GM18519 (cell line): ENCODE measurements around the gene FAM210A.

ENCODE experiments used
- ATAC-seq: cut with Tn5 transposase; IDR thresholded peaks from one replicate; pipeline ENCODE4 v1.9.1; 2021; ENCODE audit warnings: mild to moderate bottlenecking, moderate library complexity; ENCODE audit not compliant: unreplicated experiment, low FRiP score

The FAM210A gene

DNA sequence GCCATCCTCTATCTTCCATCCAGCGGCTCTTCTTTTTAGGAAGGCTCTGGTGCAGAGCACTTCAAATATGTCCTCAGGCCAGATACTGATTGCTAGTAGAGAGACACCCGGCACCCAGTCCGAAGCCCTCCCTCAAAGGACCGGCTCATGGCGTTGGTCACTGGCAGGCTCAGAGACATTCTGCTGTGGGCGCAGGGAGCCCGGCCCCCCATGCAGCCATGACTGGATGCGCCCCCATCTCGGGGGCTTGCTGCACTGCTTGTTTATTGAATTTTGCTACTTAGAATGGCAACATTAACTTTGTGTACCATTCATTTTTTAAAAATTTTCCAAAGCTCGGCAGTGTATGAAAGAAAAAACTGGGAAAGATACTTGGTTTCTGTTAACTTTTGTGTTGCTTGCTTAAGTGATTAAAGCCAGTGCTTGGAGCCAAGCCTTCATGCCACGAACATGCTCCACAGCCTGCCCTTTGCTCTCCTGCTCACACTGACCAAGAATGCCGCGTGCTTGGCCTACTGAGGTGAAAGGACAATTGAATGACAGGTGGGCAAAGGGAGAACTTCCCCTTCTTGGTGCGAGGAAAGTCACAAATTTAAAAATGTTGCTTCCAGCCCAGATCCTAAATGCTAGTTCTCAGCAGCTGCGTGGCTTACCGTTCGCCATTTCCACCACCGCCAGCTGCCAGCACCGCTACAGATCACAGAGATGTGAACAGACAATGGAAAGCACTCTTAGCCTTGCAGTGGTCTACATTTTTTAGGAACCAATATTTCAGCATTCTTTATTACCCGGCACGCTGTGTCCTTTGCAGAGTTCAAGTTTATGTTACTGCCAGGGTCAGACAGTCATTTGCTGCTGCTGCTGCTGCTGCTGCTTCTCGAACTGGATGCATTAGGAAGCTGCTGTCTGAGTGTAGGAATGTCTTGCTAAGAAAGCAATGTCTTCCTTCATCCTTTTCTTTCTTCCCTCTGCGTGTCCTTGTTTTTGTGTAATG is 76.7 kb downstream of the FAM210A start:
- ATAC-seq: no peak

DNA sequence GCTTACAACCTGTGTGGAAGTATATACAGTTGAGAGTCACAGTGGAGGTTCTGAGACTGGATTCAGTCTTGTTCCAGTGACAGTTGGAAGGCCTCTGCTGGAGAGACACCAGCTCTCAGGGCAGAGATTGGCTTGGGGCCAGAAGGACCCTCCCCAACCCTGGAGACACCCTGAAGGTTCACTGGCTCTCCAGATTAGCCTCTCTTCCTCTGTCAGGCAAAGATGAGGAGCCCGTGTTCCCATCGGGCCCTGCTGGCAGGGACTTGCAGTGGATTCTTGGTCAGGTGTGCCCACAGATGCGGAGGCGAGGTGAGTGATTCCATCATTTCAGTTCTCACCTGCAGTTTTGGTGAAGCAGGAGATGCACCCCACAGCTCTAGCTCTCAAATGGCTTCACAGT is 78.6 kb downstream of the FAM210A start:
- ATAC-seq: no peak

DNA sequence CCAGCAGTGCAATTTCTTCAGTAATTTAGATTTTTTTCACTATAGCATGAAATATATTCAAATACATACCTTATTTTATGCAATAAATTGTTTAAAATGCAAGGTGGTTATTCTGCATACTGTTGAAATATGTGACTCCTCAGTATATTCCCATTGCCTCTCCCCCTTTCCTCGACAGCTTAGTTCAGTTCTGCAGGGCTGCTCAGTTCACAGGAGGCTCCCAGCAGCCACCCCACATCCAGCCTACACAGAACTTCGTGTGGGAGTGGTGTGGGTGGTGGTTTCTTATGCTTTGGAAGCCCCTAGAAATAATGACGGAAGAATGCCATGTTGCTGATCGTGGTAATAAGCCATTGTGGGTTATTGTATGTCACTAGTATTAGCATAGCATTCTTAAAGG is 79.7 kb downstream of the FAM210A start:
- no peak for ATAC-seq

DNA sequence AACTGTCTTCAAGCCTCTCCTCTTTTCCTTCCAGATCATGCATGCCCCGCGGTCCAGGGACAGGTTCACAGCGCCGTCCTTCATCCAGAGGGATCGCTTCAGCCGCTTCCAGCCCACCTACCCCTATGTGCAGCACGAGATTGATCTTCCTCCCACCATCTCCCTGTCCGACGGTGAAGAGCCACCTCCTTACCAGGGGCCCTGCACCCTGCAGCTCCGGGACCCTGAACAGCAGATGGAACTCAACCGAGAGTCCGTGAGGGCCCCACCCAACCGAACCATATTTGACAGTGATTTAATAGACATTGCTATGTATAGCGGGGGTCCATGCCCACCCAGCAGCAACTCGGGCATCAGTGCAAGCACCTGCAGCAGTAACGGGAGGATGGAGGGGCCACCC is 81.3 kb downstream of the FAM210A start:
- no peak for ATAC-seq

DNA sequence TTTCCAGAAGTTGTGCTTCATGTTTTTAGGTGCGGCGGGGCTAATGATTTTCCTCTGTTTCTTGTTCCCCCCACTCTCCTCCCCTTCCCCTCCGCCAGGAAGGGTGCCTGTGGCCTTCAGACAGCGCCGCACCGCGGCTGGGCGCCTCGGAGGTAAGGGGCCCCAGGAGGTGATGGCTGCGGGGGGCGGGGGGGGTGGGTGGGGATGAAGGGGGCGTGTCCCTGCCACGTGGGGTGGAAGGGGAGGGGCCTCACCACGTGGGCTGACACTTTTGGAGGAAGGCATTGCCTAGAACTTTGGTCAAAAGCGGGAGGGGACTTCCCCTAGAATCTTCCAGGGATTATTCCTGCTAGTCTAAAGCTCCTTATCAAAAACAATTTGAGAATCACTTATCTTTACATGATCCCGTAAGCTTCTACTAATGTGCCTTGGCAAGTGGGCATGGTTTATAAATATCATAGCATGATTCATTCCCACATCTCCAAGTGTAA is 83.1 kb downstream of the FAM210A start:
- ATAC-seq: no peak

DNA sequence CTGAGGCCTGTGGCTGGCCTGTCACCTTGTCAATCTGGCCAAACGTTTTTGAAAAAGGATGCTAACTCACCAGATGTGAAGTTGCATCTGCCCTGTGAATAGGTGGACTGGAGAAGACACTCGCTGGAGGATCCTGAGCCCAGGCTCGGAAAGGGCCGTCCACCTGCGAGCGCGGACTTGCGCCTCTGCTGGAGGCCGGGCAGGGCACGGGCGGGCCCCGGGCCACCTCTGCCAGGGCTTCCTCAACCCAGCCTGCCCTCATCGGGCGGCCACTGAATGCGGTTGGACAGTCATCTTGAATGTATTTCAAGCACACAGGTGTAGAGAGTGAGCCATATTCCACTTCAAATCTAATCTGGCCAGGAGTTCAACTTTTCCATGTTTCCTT is 83.9 kb downstream of the FAM210A start:
- no peak for ATAC-seq

DNA sequence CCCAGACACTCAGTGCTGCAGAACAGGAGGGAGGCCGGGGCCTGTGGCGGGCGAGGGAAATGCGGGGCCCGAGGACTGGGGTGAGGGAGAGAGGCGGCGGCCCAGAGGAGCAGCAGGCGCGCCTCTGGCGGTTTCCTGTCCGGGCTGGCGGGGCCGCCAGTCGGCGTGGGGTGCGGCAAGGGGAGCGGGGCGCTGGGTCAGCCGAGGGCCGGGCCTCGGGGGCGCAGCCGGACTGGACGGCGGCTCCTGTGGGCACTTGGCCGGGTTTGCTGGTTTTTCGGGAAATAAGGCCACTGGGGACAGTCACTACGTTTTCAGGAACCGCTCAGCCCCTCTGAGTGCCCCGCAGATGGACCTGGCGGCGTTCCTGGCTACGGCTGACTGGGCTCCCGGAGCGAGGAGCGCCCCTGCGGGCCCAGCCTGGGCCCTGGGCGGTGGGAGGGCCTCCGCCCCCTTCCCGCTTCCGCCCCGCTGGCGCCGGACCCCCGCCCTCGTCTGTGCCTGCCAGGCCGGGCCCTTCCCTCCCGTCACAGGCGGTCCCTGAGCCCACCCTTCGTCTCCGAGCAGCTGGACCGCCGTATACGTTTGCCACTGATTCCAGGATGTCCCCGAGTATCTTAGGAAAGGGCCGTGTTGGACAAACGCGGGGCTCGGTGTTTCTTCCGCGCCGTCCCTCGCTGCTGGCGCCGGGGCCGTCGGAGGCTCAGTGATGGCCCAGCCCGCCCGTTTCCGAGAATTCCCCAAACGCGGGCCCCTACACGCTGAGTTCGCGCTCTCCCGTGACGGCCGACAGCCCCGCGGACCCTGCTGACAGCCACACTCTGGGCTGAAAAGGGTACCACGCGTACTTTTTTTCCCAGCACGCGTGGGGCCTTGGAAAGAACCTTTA is 84.6 kb downstream of the FAM210A start:
- ATAC-seq: no peak

DNA sequence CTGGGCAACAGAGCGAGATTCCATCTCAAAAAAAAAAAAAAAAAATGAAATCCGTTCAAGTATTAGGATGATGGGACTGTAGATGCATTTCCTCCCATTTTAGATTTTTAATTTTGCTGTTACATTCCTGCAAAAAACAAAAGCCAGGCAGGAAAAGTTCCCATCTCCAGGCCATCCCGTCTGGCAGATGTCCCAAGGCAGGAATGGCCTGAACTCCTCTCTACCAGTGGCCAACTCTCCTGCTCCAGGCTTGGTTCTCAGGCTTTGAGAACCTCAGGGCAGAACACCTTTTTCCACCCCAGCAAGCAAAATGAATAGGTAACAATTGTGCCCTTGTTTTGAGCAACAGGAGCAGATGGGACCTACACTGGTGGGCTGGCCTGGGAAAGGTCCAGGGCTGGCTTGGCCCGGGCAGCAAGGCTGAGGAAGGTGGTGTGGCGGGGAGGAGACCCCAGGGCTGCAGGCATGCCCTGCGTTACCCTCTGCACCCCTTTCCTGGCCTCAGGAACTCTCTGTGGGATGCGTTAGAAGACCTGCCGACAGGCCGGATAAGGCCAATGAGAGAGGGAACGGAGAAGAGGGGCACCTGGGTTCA is 86.0 kb downstream of the FAM210A start:
- ATAC-seq: no peak

DNA sequence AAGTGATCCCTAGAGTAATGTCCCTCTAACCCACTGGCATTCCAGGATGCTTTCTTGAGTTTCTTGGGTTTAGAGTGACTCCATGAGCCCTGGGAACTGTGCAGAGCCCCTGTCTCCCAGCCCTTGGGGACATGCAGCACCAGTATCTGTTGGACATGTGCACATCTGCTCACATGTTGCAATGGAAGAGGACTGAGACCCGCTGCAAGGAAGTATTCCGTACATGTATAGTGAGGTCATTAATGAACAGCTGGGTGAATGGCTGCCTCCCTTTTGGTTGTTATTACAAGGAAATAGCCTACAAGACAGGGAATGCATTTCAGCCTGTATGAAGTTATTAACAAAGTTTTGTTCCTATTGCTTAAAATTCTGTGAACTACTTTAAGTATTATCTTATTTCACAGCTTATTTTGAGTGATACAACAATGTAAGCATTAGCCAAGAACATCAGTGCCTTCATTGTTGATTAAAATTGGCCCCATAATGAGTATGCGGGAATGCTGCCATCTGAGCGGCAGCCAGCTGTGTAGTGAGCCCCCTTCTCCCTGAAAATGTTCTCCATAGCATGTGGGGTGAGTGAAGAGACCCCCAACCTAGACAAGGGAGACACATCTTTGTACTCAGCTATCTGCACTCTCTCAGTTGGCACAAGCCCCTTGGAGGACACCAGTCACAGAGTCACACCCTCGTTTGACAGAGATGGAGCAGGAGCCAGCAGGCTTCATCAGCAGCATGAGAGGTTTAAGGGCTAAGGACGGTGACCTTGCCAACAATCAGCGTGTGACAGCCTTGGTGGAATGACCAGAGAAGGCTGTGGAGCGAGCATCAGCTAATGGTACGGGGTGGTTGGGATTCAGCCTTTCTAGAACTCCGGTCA is 87.4 kb downstream of the FAM210A start:
- no peak for ATAC-seq

DNA sequence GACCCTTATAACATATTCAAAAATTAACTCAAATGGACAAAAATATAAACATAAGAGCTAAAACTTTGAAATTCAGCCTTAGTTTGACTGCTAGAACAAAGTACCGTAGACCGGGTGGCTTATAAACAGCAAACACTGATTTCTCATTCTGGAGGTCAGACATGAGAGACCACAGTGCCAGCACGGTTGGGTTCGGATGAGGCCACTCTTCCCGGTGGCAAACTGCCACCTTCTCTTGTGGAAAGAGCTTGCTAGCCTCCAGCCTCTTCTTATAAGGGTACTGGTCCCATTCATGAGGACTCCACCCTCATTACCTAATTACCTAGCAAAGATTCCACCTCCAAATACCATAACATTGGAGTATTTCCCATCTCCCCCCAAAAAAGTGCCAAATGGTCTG is 91.3 kb downstream of the FAM210A start:
- ATAC-seq: no peak

DNA sequence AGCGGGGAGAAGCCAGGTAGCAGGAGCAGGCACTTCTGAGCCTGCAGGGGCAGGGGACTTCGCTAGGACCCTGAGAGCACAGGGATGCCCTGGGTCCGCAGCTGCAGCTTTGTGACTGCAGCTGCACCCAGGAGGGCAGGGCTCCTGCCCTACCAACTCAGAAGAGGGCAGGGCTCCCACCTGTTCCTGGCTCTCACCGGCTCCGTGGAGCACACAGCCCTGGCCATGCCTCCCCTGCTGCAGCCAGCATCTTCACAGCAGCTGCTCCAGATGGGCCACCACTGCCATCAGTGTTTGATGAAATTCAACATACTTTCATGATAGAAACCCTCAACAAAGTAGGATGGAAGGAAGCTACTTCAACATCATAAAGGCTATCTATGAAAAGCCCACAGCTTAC is 92.7 kb downstream of the FAM210A start:
- no peak for ATAC-seq

DNA sequence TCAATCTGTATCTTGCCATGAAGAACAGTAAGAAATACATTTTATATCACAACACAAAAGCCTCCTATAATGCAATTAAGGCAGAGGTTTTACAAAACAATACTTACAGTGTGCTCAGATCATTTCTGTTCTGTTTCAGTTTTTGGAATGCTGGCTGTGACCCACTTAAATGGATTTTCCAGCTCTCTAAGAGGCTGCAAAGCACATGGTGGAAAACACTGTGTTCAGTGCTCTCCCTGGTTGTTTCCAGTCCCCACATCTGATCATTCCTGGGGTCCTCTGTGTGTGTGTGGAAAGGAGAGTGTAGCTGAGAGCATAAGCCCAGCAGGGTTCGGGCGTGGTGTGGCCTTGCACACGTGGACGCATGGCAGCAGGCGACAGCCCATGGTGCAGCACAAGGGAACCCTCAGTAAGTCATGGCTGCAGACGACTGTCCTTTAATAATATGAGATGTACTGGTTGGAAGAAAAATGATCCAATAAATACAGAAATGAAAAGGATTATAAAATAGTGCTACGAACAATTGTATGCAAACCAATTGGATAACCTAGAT is 95.6 kb downstream of the FAM210A start:
- no peak for ATAC-seq

DNA sequence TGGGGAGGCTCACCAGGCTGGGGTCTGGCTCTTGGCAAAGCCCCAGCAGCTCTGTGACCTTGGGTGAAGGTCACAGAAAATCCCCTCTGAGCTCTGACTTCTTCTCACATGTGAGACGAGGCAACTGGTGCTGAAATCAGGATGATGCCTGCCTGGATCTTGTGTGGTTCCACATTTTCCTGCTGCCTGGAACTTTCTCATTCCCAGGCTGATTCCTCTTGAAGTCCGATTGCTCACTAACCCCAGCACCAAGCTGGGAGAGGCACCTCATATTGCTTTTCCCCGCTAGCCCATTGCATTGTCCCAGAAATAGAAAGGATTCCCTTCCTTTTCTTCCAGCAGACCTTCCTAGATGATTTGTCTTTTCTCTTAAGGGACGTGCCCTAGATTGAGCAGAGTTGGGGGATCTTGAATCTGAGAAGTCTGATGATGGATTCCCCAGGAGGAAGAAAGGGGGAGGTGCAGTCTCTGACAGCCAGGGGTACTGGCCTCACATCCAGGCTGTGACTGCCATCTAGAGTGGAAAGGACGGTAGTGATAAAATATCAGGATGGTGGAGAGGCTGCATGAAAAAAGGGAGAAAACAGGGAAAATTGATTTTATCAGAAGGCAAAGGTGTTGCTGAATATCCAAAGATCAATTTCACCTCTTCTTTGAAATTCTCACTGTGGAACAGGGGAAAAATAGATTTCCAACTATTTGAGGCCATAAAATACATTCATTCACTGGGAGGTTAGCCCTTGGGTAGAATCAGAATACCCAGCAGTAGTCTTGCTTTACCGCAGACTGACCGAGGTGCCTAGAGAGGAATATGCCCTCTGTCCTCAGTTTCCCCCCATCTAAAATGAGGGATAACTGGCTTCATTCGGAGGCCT is 96.3 kb downstream of the FAM210A start:
- ATAC-seq: no peak

DNA sequence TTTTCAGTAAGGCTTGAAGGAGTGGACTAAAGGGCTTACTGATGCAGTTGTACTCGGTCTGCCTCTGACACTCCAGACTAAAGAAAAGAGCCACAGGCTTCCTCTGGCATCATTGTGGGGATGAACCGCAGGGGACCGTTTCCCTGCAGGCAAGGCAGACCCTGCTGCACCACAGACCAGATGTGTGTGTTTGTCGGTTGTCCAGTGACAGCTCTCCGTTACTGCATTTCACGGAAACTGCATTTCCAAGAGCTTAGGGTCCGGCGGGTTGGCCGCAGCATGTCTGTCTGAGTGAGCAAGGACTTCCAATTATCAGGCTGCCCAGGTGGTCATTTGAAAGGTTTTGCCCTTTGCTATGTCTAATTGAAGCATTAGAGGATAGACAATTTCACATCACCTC is 98.1 kb downstream of the FAM210A start:
- ATAC-seq: no peak

DNA sequence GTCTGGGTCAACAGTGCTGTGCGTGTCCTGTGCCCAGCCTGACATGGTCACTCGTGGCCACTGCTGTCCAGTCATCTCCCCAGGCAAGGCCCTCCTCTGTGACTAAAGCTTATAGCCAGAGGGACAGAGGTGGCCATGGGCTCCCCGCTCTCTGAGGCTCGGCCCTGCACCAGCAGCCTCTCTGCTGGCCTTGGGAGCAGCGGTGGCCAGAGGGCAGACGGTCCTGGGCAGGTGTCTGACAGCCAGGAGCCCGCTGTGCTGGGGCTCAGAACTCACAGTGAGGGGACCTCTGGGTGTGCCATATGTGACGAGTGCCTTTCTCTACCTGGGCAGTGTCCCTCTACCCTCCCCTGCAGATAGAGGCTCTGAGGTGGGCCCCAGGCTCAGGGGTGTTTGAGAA is 98.7 kb downstream of the FAM210A start:
- no peak for ATAC-seq

DNA sequence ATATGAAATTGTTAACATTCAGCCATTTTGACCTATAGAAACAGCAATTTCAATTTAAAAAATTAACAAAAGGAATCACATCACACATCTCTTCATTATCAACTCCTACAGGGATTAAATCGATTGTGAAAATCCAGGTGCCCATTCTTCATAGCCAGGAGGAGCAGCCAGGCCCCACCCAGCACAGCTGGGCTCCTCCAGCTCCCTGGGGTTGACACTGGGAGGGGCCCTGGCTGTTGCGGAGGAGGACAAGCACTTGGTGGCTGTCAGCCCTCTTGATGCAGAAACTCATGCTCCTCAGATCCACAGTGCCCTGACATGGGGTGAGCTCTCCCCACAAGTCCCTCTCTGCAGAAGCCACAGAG is 99.8 kb downstream of the FAM210A start:
- no peak for ATAC-seq

DNA sequence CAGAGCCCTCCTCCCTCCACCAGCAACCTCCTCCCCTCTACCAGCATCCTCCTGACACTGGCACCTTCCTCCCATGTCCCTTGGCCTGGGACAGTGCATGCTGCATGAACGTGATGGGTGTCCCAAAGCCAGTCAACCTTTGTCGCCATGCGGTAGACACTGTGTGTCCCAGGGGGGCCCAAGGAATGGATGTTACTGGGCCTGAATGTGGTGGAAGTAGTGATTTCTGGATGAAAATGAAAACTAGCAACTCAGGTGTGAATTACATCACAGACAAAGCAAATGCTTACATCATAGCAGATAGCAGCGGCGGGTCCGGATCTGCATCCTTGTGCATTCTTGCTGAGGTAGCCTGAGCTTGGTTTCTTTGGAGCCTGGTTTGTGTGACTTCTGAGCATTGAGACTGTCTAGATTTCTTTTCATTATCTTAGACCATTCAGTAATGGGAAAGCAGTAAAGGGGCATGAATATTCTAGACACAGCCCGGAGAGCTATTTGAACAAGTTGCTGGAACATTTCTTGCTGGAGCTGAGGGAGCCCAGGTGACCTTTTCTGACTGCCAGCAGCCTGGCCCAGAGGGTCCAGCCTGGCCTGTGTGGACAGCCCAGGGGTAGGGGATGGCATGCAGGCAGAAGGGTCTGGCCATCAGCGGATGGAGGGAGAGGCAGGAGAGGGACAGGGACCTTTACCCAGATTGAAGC is 100.4 kb downstream of the FAM210A start:
- no peak for ATAC-seq

DNA sequence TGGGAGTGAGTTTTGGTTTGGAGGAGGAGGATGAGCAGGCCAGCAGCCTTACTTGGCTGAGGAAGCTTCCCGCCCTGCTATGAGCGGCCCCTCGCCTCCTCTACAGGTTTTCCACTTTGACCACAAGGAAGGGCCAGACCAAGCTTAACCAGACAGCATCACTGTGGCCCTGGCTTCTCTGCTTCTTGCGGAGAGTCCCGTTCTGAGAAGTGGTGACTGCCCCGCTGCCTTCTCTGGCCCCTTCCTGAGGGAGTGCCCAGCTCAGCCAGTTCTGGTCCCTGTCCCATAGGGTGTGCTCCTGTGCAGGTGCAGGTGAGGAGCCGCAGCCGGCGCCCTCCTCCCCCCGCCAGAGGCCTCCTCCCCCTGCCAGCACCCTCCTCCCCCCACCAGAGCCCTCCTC is 101.0 kb downstream of the FAM210A start:
- no peak for ATAC-seq
